CD4-positive, alpha-beta T cell treated with Interferon alpha-2 for 1 hour (primary cell): Measurements from ENCODE around the gene FKBP3.
"Not testable (repeated sequence)": the region's sequence is repeated elsewhere in the genome, so short reads cannot be mapped to it uniquely, and the experiment has no call there.

Experiments
- DNase-seq, 2 donors: peaks; one replicate each; pipeline ENCODE4 v3.0.0-alpha.2; 2020 to 2022

FKBP3 gene

DNA sequence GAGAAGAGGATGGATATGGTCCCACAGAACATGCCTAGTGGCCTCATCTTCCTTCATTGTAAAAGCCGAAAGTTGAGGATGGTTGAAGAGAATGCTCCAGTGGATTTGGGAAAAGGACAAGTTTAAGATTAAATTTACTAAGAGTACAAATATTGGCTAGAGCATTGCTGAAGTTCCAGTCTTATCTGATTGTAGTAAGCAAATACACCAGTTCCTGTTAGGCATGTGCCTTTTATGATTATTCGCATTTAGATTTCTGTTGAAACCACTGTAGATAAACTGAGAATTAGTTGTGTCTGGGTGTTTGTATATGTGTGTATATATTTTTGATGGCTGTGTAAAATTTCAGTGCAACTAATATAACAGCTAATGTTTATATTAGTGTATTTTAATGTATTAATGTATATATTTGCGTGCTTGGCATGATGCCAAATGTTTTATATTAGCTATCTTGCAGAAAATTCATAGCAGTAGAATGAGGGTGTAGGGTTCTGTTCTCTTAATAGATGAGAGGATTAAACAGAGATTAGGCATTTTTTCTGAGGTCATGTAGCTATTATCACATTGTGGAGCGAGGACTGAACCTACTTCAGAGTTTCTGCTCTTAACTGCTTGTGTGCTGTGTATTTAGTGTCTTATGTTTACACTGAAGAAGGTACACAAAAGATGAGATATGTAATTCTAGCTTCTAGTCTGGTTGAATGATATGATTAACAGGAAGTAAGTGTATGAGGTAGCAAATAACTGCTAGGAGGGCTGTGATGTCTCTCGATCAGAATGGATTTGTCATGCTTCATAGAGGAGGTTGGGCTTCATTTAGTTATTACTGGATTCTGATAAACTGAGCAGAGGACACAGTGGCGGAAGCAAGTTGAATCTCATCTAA is 21.1 kb downstream of the FKBP3 start:
- no peak for DNase-seq

DNA sequence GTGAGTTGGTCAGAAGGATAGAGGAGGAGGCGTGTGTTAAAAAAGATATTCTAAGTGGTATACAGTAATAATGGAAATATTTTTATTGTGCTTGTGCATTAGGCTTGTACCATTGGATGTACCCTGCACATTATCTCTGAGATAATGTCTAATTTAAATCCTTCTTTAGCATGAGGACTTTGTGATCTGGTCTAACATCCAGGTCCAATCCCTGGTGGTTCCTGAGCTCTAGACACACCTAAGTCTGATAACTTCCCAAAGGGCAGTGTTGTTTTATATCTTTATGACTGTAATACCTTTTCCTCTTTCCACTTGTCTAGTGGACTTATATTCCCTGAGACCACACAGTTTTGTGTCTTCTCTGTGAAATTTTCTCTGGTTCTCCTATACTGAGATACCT is 29.7 kb downstream of the FKBP3 start:
- DNase-seq: no peak

DNA sequence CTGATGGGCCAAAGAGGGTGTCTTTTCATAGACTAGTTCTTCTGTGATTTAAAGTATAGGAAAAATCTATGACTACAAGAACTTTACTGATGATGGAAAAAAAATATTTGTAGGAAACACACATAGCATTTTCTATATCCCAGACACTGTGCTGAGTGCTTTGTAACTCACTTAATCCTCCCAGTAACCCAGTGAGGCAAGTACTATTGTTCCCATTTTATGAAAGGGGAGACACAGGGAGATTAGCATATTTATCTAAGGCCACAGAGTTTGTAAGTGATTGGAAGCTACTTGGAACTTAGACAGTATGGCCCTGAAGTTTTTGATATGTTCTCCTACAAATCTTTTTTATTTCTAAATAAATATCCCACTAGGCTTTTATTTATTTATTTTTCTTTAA is 30.5 kb downstream of the FKBP3 start:
- no peak for DNase-seq

DNA sequence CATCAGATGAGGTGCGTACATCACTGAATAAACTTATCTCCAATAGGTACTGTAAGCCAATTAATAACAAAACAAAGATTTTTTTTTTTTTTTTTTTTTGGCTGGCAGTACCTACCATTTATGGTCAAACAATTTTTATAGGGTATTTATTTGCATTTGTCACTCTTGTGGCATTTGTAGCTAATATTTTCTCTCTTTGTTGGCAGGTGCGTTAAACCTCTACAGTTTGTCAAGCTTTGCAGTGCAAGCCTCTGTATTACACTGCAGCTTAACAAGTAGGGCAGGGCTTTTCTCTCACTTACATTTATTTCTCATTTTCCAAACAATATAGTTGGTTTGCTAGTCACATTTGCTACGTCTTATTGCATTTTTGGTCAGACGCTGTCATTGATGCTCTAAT is 38.1 kb downstream of the FKBP3 start:
- DNase-seq: no peak

DNA sequence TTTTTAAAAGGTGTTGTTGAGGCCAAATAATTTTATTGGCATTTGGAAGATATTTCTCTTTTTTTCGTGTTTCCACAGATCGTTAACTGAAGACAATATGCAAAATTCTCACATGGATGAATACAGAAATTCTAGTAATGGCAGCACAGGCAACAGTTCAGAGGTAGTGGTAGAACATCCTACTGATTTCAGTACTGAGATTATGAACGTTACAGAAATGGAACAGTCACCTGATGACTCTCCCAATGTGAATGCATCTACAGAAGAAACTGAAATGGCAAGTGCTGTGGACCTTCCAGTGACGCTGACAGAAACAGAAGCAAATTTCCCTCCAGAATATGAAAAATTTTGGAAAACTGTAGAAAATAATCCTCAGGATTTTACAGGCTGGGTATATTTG is 39.1 kb downstream of the FKBP3 start:
- DNase-seq: no peak

DNA sequence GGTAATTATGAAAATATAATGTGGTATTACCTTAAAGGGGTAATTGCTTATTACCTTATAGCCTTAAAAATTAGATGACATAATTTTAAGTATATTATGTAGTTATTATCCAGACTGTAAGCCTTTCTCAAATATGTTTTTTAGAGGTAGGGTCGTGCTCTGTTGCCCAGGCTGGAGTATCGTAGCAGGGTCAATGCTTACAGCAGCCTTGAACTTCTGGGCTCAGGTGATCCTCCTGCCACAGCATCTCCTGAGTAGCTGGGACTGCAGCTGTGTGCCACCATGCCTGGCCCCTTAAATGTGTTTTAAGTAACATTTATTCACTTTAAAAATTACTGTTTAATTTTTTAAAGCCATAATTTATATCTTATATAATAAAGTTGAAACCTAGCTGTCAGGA is 40.0 kb downstream of the FKBP3 start:
- DNase-seq: no peak

DNA sequence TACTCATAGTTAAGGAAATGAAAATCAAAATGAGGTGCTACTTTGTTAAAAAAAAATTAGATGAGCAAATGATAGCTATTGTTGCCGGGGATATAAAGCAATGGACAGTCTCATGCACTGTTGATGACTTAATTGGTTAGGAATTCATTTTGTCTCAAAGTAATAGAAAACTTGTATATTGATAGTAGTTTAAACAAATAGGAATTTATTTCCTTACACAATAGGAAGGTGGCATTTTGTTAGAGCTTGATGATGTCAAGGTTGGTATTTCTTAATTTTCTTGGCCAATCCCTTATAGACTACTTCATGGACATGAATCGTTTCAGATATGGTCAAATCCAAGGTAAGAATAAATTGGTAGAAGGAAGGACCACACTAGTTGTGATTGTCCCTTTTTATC is 42.6 kb downstream of the FKBP3 start:
- DNase-seq: no peak

DNA sequence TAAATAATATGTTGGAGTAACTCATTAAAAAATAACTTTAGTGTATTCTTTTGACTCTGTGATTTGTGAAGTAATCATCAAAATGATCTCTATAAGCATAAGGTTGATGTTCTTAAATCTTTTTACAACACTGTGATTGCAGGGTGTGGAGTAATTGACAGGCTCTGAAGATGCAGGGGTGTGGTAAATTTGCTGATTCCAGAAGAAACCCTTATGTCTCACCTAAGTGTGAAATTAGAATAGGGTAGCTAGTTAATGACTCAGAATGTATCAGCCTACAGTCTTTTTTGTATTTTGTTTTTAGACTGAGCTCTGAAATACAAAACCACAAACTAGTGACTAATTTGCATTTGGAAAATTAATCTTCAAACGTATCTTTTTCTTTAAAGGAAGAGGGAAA is 44.5 kb downstream of the FKBP3 start:
- no peak for DNase-seq

DNA sequence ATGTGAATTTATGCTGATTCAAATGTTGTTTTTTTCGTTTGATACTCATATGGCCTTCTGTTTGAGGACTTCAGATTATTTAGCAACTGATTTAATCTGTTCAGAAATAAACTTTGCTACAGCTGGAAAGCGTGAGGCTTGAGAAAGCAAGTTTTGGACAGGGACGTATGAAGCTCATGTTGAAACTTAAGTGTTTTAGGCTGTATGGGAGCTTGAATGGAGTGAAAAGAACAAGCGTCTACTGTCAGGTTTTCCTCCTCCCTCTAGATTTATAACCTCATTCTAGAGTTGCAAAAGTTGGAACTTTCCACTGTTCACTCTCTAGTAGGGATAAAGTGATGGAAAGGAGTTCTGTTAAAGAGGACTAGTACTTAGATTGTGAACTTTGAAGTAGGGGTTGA is 49.3 kb downstream of the FKBP3 start:
- no peak for DNase-seq

DNA sequence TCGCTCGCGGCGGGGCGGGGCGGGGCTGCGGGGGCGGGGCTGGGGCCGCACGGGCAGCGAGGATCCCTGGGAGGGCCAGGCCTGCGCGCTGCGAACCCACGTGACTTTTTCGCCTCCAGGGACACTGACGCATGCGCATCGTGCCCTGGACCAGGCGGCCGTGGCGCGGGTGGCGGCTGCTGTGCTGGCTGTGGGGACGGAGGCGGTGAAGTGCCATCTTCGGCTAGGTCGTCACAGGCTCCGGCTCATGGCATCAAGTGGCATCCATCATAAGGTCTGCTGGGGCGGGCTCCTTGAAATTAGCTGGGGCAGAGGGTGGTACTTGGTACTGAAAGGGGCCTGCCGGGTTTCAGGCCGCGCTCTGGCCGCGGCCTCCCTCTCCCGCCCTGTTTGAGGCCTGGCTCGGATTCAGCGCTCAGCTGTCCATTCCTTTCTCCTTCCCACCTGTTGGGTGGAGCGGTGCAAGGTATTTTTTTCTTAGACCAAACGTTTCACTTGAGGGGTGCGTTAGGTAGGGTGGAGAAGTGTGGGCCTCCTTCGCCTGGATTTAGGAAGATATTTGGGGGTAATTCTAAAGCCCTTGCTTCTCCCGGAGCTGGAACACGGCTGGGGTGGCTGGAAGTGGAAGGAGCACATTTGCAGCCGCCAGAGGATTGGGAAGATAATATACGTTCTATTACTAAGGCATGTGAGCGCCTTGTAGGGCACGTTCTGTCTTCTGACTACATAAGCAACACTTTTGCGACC is 50.1 kb downstream of the FKBP3 start, which contains the start of gene PRPF39:
PRPF39 (plus strand) TSS at position 141 of the 747 bp plus-strand sequence. CDS start 11,124 bp downstream, outside the sequence.
- peak; percentile 95 to 97 for DNase-seq

DNA sequence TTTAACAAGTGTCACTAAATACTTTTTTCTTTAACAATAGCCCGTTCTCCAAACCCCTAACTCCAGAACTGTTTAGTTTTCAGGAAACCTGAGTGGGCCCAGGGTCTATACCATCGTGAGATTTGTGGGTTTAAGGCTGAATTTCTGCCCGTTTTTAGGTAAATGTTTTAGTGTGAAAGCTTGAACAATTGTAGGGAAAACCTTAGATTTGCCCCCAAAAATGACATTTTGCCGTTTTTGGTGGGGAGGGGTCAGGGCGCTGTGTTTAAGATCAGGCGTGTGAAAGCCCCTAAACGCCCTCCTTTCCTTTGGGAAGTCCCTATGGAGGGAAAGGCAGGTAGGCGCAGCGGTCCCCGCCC is 50.7 kb downstream of the FKBP3 start:
- DNase-seq: no peak

DNA sequence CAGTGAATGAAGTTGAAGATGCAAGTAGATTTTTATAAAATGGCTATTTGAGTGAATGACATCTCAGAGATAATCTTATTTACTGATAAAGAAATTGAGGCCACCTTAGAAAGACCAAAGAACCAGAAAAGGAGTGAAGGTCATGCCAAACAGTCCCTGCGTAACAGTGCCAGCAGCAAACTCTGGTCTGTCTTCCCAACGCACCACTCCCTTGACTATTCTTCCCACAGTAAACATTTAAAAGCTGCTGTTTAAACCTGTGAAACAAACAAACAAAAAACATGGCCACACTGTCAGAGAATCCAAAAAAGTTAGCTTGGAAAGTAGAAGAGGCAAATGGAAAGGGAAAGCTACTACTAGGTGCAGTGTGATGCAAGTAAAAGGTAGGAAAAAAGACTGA is 51.9 kb downstream of the FKBP3 start:
- no peak for DNase-seq

DNA sequence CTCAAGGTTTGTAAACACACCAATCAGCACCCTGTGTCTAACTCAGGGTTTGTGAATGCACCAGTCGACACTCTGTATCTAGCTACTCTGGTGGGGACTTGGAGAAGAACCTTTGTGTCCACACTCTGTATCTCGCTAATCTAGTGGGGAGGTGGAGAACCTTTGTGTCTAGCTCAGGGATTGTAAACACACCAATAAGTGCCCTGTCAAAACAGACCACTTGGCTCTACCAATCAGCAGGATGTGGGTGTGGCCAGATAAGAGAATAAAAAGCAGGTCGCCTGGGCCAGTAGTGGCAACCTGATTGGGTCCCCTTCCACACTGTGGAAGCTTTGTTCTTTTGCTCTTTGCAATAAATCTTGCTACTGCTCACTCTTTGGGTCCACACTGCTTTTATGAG is 53.2 kb downstream of the FKBP3 start:
- DNase-seq: not testable (repeated sequence)

DNA sequence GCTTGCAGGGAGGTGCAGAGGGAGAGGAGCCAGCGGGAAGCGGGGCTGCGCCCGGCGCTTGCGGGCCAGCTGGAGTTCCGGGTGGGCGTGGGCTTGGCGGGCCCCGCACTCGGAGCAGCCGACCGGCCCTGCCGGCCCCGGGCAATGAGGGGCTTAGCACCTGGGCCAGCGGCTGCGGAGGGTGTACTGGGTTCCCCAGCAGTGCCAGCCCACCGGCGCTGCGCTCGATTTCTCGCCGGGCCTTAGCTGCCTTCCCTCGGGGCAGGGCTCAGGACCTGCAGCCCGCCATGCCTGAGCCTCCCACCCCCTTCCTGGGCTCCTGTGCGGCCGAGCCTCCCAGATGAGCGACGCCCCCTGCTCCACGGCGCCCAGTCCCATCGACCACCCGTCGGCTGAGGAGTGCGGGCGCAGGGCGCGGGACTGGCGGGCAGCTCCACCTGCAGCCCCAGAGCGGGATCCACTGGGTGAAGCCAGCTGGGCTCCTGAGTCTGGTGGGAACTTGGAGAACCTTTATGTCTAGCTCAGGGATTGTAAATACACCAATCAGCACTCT is 53.8 kb downstream of the FKBP3 start:
- not testable (repeated sequence) for DNase-seq

DNA sequence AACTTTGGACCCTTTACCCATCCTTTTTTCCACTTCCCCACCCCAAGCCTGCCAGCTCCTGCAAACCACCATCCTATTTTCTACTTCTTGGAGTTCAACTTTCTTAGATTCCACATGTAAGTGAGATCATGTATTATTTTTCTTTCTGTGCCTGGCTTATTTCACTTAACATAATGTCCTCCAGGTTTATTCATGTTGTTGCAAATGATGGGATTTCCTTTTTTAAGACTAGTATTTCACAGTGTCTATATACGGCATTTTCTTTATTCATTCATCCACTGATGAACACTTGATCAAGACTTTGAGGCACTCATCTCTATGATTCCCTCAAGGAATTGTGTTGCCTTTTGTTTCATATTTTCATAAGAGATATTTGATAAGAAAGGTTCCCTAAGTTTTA is 56.0 kb downstream of the FKBP3 start:
- no peak for DNase-seq

DNA sequence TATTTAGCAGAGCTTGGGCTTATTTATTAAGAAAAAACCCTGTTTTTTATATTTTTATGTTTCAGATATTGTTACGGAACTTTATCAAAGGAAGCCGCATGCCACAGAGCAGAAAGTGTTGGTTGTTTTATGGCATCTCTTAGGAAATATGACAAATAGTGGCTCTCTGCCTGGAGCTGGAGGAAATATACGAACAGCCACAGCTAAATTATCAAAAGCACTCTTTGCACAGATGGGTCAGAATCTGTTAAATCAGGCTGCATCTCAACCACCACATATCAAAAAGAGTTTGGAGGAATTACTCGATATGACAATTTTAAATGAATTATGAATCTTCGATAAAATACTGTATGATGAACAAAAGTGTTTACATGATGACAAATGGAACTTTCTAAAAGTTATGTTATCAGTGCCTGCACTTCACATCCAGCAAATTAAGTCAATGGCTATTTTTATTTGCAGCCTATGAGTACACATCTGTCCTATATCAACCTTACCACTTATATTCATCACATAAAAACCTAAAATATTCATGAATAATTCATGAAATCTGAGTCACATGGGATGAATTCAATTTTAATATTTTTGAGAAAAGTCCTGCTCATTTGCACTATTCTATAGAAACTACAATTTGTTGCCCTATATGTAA is 60.9 kb downstream of the FKBP3 start:
- DNase-seq: no peak

DNA sequence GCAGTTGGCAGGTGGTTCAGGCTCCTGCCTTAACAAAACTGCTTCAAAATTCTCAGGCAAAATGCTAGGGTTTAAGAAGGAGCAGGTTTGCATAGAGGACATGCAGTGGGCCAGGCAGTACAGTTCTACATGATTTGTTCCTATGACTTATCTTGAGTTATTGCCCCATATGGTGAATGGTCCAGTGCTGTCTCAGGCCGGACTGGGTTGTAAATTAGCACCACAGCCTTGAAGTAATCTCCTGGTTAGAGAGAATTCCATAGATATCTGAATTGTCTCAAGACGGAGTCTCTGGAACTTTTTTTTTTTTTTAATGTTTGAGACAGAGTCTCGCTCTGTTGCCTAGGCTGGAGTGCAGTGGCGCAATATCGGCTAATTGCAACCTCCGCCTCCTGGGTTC is 62.2 kb downstream of the FKBP3 start:
- DNase-seq: no peak

DNA sequence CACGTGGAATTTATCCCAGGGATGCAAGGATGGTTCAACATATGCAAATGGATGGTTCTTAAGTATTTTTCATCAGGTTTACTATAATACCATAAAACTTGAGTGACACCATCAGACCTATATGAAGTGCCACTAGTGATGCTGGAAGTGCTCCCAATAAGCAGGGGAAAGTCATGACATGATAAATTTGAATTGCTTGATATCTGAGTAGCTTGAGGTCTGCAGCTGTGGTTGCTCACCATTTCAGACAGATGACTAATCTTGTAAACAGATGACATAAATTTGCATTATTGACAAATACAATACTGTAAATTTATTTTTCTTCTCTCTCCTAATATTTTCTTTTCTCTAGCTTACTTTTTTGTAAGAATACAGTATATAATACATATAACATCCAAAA is 64.1 kb downstream of the FKBP3 start:
- DNase-seq: no peak

DNA sequence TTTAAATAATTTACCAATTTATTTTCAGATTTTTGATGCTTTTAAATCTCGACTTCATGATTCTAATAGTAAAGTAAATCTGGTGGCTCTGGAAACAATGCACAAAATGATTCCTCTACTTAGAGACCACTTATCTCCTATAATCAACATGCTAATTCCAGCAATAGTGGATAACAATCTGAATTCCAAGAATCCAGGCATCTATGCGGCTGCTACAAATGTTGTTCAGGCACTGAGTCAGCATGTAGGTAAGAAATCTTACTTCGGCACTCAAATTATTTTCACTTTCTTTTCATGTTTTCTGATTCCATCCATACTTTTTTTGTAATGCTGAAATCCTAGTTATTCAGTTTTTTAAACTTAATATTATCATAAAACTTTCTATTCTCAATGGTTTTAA is 65.9 kb downstream of the FKBP3 start:
- DNase-seq: no peak

DNA sequence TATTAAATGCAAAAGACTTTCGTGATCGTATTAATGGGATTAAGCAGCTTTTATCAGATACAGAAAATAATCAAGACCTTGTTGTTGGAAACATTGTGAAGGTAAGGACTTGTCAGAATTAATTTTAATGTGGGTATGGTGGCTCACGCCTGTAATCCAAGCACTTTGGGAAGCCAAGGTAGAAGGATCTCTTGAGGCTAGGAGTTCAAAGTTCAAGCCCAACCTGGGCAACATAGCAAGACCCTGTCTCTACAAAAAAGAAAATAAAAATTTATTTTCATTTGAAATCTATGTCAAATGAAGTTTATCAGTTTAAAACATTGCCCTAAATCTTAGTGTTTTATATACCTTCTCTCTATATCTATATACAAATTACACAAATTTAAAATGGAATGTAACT is 67.6 kb downstream of the FKBP3 start:
- no peak for DNase-seq

DNA sequence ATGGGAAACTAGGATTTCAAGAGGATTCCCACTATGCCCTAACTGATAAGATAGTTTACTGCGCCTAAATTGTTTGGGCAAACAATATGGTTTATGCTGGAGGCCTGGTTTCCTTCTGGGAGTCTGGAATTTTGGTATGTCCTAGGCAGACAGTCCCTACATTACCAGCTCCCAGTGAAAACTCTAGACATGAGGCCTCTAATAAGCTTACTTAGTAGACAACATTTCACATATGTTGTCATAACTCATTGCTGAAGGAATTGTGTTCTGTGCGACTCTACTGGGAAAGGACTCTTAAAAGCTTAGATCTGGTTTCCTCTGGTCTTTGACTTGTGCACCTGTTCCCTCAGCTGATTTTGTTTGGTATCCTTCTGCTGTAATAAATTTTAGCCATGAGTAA is 68.3 kb downstream of the FKBP3 start:
- no peak for DNase-seq
